Suppressor macrophage treated with lipopolysaccharide for 4 hours (primary cell): ENCODE data around the gene UNC13A.

ENCODE experiments used
- DNase-seq: peaks from one replicate; pipeline ENCODE4 v3.0.0-alpha.2; 2020

UNC13A gene

GRCh38 chr19:17659996-17660395 lies 28.2 kb downstream of the UNC13A start:
- DNase-seq, result no peak

GRCh38 chr19:17658666-17659065 lies 29.5 kb downstream of the UNC13A start:
- DNase-seq, result no peak

- DNase-seq, result no peak
These were observed 29.9 kb downstream of the UNC13A start for GRCh38 chr19:17658240-17658639.

- DNase-seq, result no peak
These were observed 31.2 kb downstream of the UNC13A start for GRCh38 chr19:17656970-17657369.

GRCh38 chr19:17655751-17656472 lies 32.2 kb downstream of the UNC13A start:
- no peak for DNase-seq

- DNase-seq, result no peak
These were observed 33.2 kb downstream of the UNC13A start for GRCh38 chr19:17654993-17655392.

- no peak for DNase-seq
These were observed 35.5 kb downstream of the UNC13A start for GRCh38 chr19:17652627-17653026.

GRCh38 chr19:17648786-17649185 lies 39.4 kb downstream of the UNC13A start:
- no peak for DNase-seq

- DNase-seq, result no peak
These were observed 40.0 kb downstream of the UNC13A start for GRCh38 chr19:17648097-17648660.

GRCh38 chr19:17647071-17648020 lies 40.8 kb downstream of the UNC13A start:
- DNase-seq, result no peak

- no peak for DNase-seq
These were observed 41.7 kb downstream of the UNC13A start for GRCh38 chr19:17646441-17646840.

GRCh38 chr19:17645339-17645963 lies 42.7 kb downstream of the UNC13A start:
- DNase-seq, result no peak

GRCh38 chr19:17642656-17643055 lies 45.5 kb downstream of the UNC13A start:
- no peak for DNase-seq

- DNase-seq, result no peak
These were observed 46.3 kb downstream of the UNC13A start for GRCh38 chr19:17641846-17642245.

- DNase-seq, result no peak
These were observed 47.0 kb downstream of the UNC13A start for GRCh38 chr19:17641181-17641580.

GRCh38 chr19:17633700-17634099 lies 54.5 kb downstream of the UNC13A start:
- DNase-seq, result no peak

- DNase-seq, result no peak
These were observed 55.6 kb downstream of the UNC13A start for GRCh38 chr19:17632577-17632976.

- no peak for DNase-seq
These were observed 58.4 kb downstream of the UNC13A start for GRCh38 chr19:17629760-17630159.

- no peak for DNase-seq
These were observed 60.2 kb downstream of the UNC13A start for GRCh38 chr19:17627921-17628320.

GRCh38 chr19:17627161-17627560 lies 61.0 kb downstream of the UNC13A start:
- no peak for DNase-seq

GRCh38 chr19:17626456-17627015 lies 61.6 kb downstream of the UNC13A start:
- no peak for DNase-seq

- no peak for DNase-seq
These were observed 62.2 kb downstream of the UNC13A start for GRCh38 chr19:17625980-17626379.

- no peak for DNase-seq
These were observed 63.1 kb downstream of the UNC13A start for GRCh38 chr19:17625043-17625442.
